HG02981 (cell line): ENCODE results near the gene HGF.

ENCODE experiments used
- ATAC-seq: cut with Tn5 transposase; IDR thresholded peaks from one replicate; pipeline ENCODE4 v1.9.1; 2021; ENCODE audit warnings: mild to moderate bottlenecking, moderate library complexity; ENCODE audit not compliant: unreplicated experiment

The HGF gene

GRCh38 chr7:81776948-81777630, 7.2 kb upstream of the HGF start:
- no peak for ATAC-seq

GRCh38 chr7:81776161-81776560, 6.3 kb upstream of the HGF start:
- ATAC-seq, result no peak

GRCh38 chr7:81775560-81775959, 5.7 kb upstream of the HGF start:
- no peak for ATAC-seq

- no peak for ATAC-seq
These were observed 4.7 kb upstream of the HGF start for GRCh38 chr7:81774551-81774950.

GRCh38 chr7:81770728-81771223, 929 bp upstream of the HGF start:
- ATAC-seq, result no peak

- ATAC-seq, result no peak
These were observed 682 bp downstream of the HGF start for GRCh38 chr7:81768951-81769778.

GRCh38 chr7:81767926-81768325, 1.9 kb downstream of the HGF start:
- no peak for ATAC-seq

GRCh38 chr7:81761821-81762220, 8.0 kb downstream of the HGF start:
- ATAC-seq, result no peak

GRCh38 chr7:81761031-81761430, 8.8 kb downstream of the HGF start:
- no peak for ATAC-seq

- ATAC-seq, result no peak
These were observed 14.7 kb downstream of the HGF start for GRCh38 chr7:81754918-81755696.

- ATAC-seq, result no peak
These were observed 16.5 kb downstream of the HGF start for GRCh38 chr7:81753392-81753791.

- ATAC-seq, result no peak
These were observed 17.5 kb downstream of the HGF start for GRCh38 chr7:81752318-81752714.

- no peak for ATAC-seq
These were observed 18.1 kb downstream of the HGF start for GRCh38 chr7:81751619-81752317.

- no peak for ATAC-seq
These were observed 24.2 kb downstream of the HGF start for GRCh38 chr7:81745637-81746036.

GRCh38 chr7:81744389-81744788, 25.5 kb downstream of the HGF start:
- no peak for ATAC-seq

- ATAC-seq, result no peak
These were observed 26.2 kb downstream of the HGF start for GRCh38 chr7:81743665-81744064.

GRCh38 chr7:81743201-81743600, 26.6 kb downstream of the HGF start:
- no peak for ATAC-seq

- no peak for ATAC-seq
These were observed 29.4 kb downstream of the HGF start for GRCh38 chr7:81740403-81740802.

- ATAC-seq, result no peak
These were observed 33.8 kb downstream of the HGF start for GRCh38 chr7:81736091-81736490.

- ATAC-seq, result no peak
These were observed 44.1 kb downstream of the HGF start for GRCh38 chr7:81725812-81726127.
